K562 (cell line): ENCODE results near the gene JAM2. TPM values are rescaled to one million over a fixed set of nuclear protein-coding genes. Genes with fewer than 3 reads are reported as not detected.

Experiments used
- AFF1 ChIP-seq, 2 experiments: fragments of 450-650 bp; IDR thresholded peaks; 2 replicates each; pipeline ENCODE4 v1.6.1; 2018; ENCODE audit warnings: mild to moderate bottlenecking in 2 of 2, low read depth in 1 of 2; ENCODE audit not compliant: partially characterized antibody in 2 of 2
- CREB3 ChIP-seq: fragments of 450-650 bp; conservative IDR thresholded peaks from 2 replicates; pipeline ENCODE4 v1.6.1; 2016; ENCODE audit warnings: missing genetic modification characterization, low read depth, mild to moderate bottlenecking, missing compliant biosample characterization, moderate library complexity
- EP300 ChIP-seq: IDR thresholded peaks from 2 replicates; pipeline ENCODE4 v1.6.1; 2012; ENCODE audit warnings: low read length, improper control_type of control experiment
- GTF3C2 ChIP-seq: IDR thresholded peaks from 3 replicates; pipeline ENCODE4 v1.6.1; 2011; ENCODE audit warnings: borderline replicate concordance, mild to moderate bottlenecking, moderate library complexity; ENCODE audit not compliant: insufficient read length; ENCODE audit errors: extremely low read depth
- LEF1 ChIP-seq: fragments of 450-650 bp; IDR thresholded peaks from 2 replicates; pipeline ENCODE4 v1.6.1; 2016; ENCODE audit warnings: mild to moderate bottlenecking
- MCM3 ChIP-seq: fragments of 450-650 bp; IDR thresholded peaks from 2 replicates; pipeline ENCODE4 v1.6.1; 2016
- NCOA6 ChIP-seq: fragments of 450-650 bp; IDR thresholded peaks from 2 replicates; pipeline ENCODE4 v1.6.1; 2017; ENCODE audit warnings: mild to moderate bottlenecking
- NEUROD1 ChIP-seq: fragments of 150-350 bp; IDR thresholded peaks from 2 replicates; pipeline ENCODE4 v1.6.1; 2014; ENCODE audit warnings: borderline replicate concordance, low read length, low read depth; ENCODE audit not compliant: partially characterized antibody
- NFYB ChIP-seq: IDR thresholded peaks from 2 replicates; pipeline ENCODE4 v1.6.1; 2011; ENCODE audit warnings: mild to moderate bottlenecking, moderate library complexity; ENCODE audit not compliant: insufficient read length; ENCODE audit errors: extremely low read depth
- PHF21A ChIP-seq: fragments of 450-650 bp; IDR thresholded peaks from 2 replicates; pipeline ENCODE4 v1.6.1; 2017; ENCODE audit warnings: low read depth, borderline replicate concordance
- RBM17 ChIP-seq: fragments of 200-400 bp; formaldehyde crosslinking; IDR thresholded peaks from 2 replicates; pipeline ENCODE4 v1.6.1; 2017; ENCODE audit warnings: low read depth, mild to moderate bottlenecking, low read length, borderline replicate concordance
- SAFB2 ChIP-seq: fragments of 200-400 bp; formaldehyde crosslinking; IDR thresholded peaks from 2 replicates; pipeline ENCODE4 v1.6.1; 2018; ENCODE audit warnings: borderline replicate concordance, low read length, low read depth, moderate library complexity; ENCODE audit not compliant: severe bottlenecking
- SREBF2 ChIP-seq: sonication (generic); formaldehyde crosslinking; IDR thresholded peaks from 2 replicates; pipeline ENCODE4 v1.4.0; 2020; ENCODE audit warnings: mild to moderate bottlenecking, missing genetic modification reagents
- ZNF232 ChIP-seq: sonication (generic); formaldehyde crosslinking; IDR thresholded peaks from 2 replicates; pipeline ENCODE4 v1.8.0; 2022; ENCODE audit warnings: mild to moderate bottlenecking, missing genetic modification reagents
- ZNF644 ChIP-seq: fragments of 200-800 bp; sonication (Bioruptor generic); IDR thresholded peaks from 2 replicates; pipeline ENCODE4 v1.6.1; 2016; ENCODE audit warnings: low read depth, missing genetic modification characterization, missing compliant biosample characterization
- polyA plus RNA-seq, 8 experiments: library from polyadenylated mRNA; depleted of rRNA in 4 of 8; stranded (reverse) in 5 of 8; unstranded in 3 of 8; fragments of >200 nt; fragmentation: Nextera tagmentation in 2 of 8; fragmentation: Illumina TruSeq in 1 of 8; extraction: Ambion mirVana in 2 of 8; extraction: Trizol in 1 of 8; gene quantifications; 2 replicates each; pipeline versions ENCODE4 v1.2.1 to v1.2.3, GENCODE V29; 2011 to 2014; ENCODE audit warnings: inconsistent platforms in 1 of 8, missing spikeins in 1 of 8
- total RNA-seq, 7 experiments: library from RNA; depleted of rRNA in 6 of 7; stranded (reverse); fragments of >200 nt in 6 of 7; fragmentation: Illumina TruSeq in 2 of 7; extraction: Trizol in 2 of 7; gene quantifications; 2 replicates each; pipeline versions ENCODE4 v1.2.1 to v1.2.3, GENCODE V29; 2011 to 2021; ENCODE audit warnings: low replicate concordance in 1 of 7

JAM2 gene
- total and polyA plus RNA-seq, 9 of the 15 experiments (the other 6 are each of a cell fraction or from before 2014, with no cell fraction given) = 0.03 to 0.08 (median 0.07) TPM; not detected in 6

- no peak for TF ChIP-seq GTF3C2
- TF ChIP-seq NCOA6 = no peak
- no peak for TF ChIP-seq CREB3
- no peak for TF ChIP-seq ZNF644 (tag)
- TF ChIP-seq ZNF232 = no peak
- no peak for TF ChIP-seq PHF21A
- TF ChIP-seq NEUROD1 = no peak
- TF ChIP-seq MCM3 = no peak
- TF ChIP-seq RBM17 = no peak
- TF ChIP-seq NFYB = no peak
- TF ChIP-seq EP300 = no peak
- no peak for TF ChIP-seq AFF1 (IDR thresholded peaks at IDR 0.05; ENCODE audit: low read depth in 1 of 2, partially characterized antibody in 2 of 2)
- no peak for TF ChIP-seq LEF1
- no peak for TF ChIP-seq SAFB2
- no peak for TF ChIP-seq SREBF2 (CRISPR knock-in tag)
Observed at GRCh38 chr21:25608044-25608737, 30.9 kb upstream of the JAM2 start (continued).
